Esophagus squamous epithelium (tissue), 5 donors: ENCODE results near the gene SLA2. TPM values are rescaled to one million over a fixed set of nuclear protein-coding genes. Genes with fewer than 3 reads are reported as not detected.
"Not testable (repeated sequence)": the region's sequence is repeated elsewhere in the genome, so short reads cannot be mapped to it uniquely, and the experiment has no call there.

Experiments used
- DNase-seq: peaks from one replicate; lab custom pipeline; 2025; lab: John Stamatoyannopoulos, UW
- H3K27ac ChIP-seq, 4 donors: fragments of 200-600 bp; sonication (generic); one replicate each; pipeline ENCODE4 v1.5.1; 2016 to 2019; ENCODE audit warnings: mild to moderate bottlenecking in 1 of 4
- H3K27me3 ChIP-seq, 4 donors: fragments of 200-600 bp; sonication (generic); 1 replicate in 3 of 4; 2 replicates in 1 of 4; pipeline versions ENCODE4 v1.5.1 to v1.6.0; 2017 to 2021; ENCODE audit warnings: antibody characterized with exemption in 1 of 4
- H3K36me3 ChIP-seq, 3 donors: fragments of 200-600 bp; sonication (generic); one replicate each; pipeline ENCODE4 v1.5.1; 2016 to 2019
- H3K4me1 ChIP-seq, 3 donors: fragments of 200-600 bp; sonication (generic); one replicate each; pipeline ENCODE4 v1.5.1; 2017 to 2019
- H3K4me3 ChIP-seq, 4 donors: fragments of 200-600 bp; sonication (generic); 1 replicate in 3 of 4; 2 replicates in 1 of 4; pipeline ENCODE4 v1.5.1; 2016 to 2019; ENCODE audit warnings: mild to moderate bottlenecking in 2 of 4, moderate library complexity in 1 of 4
- H3K9me3 ChIP-seq, 3 donors: fragments of 200-600 bp; sonication (generic); one replicate each; pipeline ENCODE4 v1.5.1; 2016 to 2019
- POLR2A ChIP-seq, 4 donors: fragments of 450-650 bp; IDR thresholded peaks; one replicate each; pipeline ENCODE4 v1.6.1; 2017; ENCODE audit warnings: antibody characterized with exemption in 4 of 4, mild to moderate bottlenecking in 4 of 4, moderate library complexity in 3 of 4
- whole genome bisulfite sequencing, 2 donors: methylation state at CpG; one replicate each; pipeline ENCODE4 v1.1.5; 2018; 5-methylcytosine and 5-hydroxymethylcytosine counted together
- intact Hi-C: fragments of 100-400 bp; cut with DNase I; formaldehyde crosslinking; loops from one replicate; pipeline ENCODE4 v1.15.0; 2022
- small RNA-seq, 4 donors: library from RNA; depleted of rRNA; stranded (forward); fragments of <200 nt; gene quantifications; one replicate each; pipeline ENCODE3, GENCODE V24; 2016
- total RNA-seq, 4 donors: library from RNA; depleted of rRNA; stranded (reverse); fragments of >200 nt; gene quantifications; one replicate each; pipeline ENCODE4 v1.1.0, GENCODE V29; 2016
- TF ChIP-seq, protein P1 (sequence below), 6 experiments: fragments of 450-650 bp in 4 of 6; fragments of 200-600 bp in 2 of 6; sonication (generic) in 2 of 6; IDR thresholded peaks; one replicate each; pipeline ENCODE4 v1.5.1; 2016 to 2019; ENCODE audit warnings: antibody characterized with exemption in 6 of 6, mild to moderate bottlenecking in 4 of 6, moderate library complexity in 4 of 6
- donor health status: DM: yes; HTN: yes; CAD: no.

The SLA2 gene
- total RNA-seq, 4 donors from 2014 or later: 0.11 to 1.9 (median 0.61) TPM; not detected in 1

DNA sequence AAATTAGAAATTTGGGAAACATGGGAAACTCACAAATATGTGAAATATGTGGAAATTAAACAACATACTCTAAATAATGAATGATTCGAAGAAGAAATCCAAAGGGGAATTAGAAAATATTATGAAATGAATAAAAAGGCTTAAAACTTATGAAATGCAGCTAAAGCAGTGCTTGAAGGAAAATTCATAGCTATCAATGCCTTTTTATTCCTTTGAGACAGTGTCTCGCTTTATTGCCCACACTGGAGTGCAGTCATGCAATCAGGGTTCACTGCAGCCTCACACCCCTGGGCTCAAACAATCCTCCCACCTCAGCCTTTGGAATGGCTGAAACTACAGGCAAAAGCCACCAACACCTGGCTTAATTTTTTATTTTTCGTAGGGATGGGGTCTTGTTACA is 80.5 kb downstream of the SLA2 start:
- TF ChIP-seq POLR2A (IDR thresholded peaks at IDR 0.05): no peak
- TF ChIP-seq, protein P1, sequence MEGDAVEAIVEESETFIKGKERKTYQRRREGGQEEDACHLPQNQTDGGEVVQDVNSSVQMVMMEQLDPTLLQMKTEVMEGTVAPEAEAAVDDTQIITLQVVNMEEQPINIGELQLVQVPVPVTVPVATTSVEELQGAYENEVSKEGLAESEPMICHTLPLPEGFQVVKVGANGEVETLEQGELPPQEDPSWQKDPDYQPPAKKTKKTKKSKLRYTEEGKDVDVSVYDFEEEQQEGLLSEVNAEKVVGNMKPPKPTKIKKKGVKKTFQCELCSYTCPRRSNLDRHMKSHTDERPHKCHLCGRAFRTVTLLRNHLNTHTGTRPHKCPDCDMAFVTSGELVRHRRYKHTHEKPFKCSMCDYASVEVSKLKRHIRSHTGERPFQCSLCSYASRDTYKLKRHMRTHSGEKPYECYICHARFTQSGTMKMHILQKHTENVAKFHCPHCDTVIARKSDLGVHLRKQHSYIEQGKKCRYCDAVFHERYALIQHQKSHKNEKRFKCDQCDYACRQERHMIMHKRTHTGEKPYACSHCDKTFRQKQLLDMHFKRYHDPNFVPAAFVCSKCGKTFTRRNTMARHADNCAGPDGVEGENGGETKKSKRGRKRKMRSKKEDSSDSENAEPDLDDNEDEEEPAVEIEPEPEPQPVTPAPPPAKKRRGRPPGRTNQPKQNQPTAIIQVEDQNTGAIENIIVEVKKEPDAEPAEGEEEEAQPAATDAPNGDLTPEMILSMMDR (IDR thresholded peaks at IDR 0.05): no peak
- 92% methylated on average over 3 of the region's 3 CpGs for WGBS, 2 donors

DNA sequence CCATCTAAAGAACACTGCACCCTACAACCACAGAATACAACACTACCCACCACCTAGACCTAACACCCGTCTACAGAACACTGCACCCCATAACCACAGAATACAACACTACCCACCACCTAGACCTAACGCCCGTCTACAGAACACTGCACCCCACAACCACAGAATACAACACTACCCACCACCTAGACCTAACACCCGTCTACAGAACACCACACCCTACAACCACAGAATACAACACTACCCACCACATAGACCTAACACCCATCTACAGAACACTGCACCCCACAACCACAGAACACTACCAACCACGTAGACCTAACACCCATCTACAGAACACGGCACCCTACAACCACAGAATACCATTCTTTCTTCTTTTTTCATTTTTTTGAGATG is 81.3 kb downstream of the SLA2 start:
- intact Hi-C loops: not testable (repeated sequence)

More for the DNA sequence above, 80.5 kb downstream of the SLA2 start:
- H3K9me3 ChIP-seq: peaks cover 0 to 12% (median 4%) of the 10 kb centered on the region in 3 donors
- H3K36me3 ChIP-seq: no peaks in the 10 kb centered on the region
- no peak for DNase-seq
- intact Hi-C loops: no loop called here
- H3K4me1 ChIP-seq: no peaks in the 10 kb centered on the region
- peaks cover 0 to 6% (median 0%) of the 10 kb centered on the region in 4 donors for H3K27me3 ChIP-seq
- H3K27ac ChIP-seq: no peak overlapping the region
- H3K4me3 ChIP-seq: no peak overlapping the region

DNA sequence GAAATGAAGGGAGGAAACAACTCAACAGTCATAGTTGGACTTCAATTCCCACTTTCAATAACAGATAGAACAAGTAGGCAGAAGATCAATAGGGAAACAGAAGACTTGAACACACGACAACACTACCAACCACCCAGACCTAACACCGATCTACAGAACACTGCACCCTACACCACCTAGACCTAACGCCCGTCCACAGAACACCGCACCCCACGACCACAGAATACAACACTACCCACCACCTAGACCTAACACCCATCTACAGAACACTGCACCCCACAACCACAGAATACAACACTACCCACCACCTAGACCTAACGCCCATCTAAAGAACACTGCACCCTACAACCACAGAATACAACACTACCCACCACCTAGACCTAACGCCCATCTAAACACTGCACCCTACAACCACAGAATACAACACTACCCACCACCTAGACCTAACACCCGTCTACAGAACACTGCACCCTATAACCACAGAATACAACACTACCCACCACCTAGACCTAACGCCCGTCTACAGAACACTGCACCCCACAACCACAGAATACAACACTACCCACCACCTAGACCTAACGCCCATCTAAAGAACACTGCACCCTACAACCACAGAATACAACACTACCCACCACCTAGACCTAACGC is 81.8 kb downstream of the SLA2 start:
- H3K27me3 ChIP-seq, DNase-seq, intact Hi-C loops, H3K27ac ChIP-seq, H3K36me3 ChIP-seq, H3K4me3 ChIP-seq, H3K4me1 ChIP-seq: not testable (repeated sequence)
- peaks cover 0 to 12% (median 4%) of the 10 kb centered on the region in 3 donors for H3K9me3 ChIP-seq
- WGBS, 2 donors: 80 to 91% methylated on average over 7 to 13 of the region's 13 CpGs

More for the DNA sequence above, 81.3 kb downstream of the SLA2 start:
- H3K27me3 ChIP-seq, H3K27ac ChIP-seq, H3K36me3 ChIP-seq, H3K4me3 ChIP-seq, H3K4me1 ChIP-seq, DNase-seq: not testable (repeated sequence)
- H3K9me3 ChIP-seq: peaks cover 0 to 12% (median 4%) of the 10 kb centered on the region in 3 donors
- 79 to 85% methylated on average over 6 of the region's 6 CpGs for whole genome bisulfite sequencing, 2 donors

DNA sequence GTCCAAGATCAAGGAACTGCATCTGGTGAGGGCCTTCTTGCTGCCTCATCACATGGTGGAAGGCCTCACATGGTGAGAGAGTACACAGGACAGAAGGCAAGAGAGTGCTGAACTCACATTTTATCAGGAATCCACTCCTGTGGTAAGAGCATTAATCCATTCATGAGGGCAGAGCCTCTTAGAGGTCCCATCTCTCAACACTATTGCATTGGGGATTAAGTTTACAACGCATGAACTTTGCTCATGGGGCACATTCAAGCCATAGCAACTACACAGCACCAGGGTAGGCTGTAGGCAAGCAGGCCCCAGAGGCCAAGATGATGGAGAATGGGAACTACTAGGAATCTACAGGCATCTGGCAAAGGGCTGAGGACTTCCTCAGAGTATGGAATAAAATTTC is 82.6 kb downstream of the SLA2 start:
- Histone ChIP-seq H3K4me3 (no peak overlapping the region), H3K9me3 (peaks cover 0 to 12% (median 4%) of the 10 kb centered on the region in 3 donors), H3K27me3 (peaks cover 0 to 6% (median 0%) of the 10 kb centered on the region in 4 donors), H3K27ac (no peak overlapping the region), H3K36me3 (no peaks in the 10 kb centered on the region), H3K4me1 (no peaks in the 10 kb centered on the region)
- DNase-seq: no peak
- TF ChIP-seq, protein P1 (IDR thresholded peaks at IDR 0.05): no peak
- no peak for TF ChIP-seq POLR2A (IDR thresholded peaks at IDR 0.05)
- intact Hi-C loops: no loop called here
- 70% methylated on average over 1 of the region's 1 CpG; no CpG with 5 or more reads in 1 of the 2 donors for WGBS, 2 donors

DNA sequence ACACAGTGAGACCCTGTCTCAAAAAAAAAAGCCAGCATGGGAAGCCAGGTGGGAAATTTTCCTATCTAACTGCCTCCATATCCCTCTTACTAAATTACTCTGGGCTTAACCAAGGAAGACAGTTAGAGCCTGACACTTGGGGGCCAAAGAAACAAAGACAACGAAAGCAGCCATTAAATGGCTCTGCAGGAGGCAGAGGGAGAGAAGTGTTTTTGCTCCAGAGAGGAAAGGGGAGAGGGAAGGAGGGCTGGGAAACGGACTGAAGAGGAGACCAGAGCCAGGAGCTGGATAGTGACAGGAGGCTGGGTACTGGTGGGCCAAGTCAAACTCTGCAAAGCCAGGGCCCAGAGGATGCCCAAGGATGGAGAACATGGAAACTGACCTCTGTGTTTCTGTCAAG is 83.3 kb downstream of the SLA2 start:
- Histone ChIP-seq H3K4me1 (no peaks in the 10 kb centered on the region), H3K9me3 (peaks cover 0 to 12% (median 4%) of the 10 kb centered on the region in 3 donors), H3K27ac (no peak overlapping the region), H3K27me3 (peaks cover 0 to 6% (median 0%) of the 10 kb centered on the region in 4 donors), H3K4me3 (no peak overlapping the region), H3K36me3 (no peaks in the 10 kb centered on the region)
- TF ChIP-seq POLR2A (IDR thresholded peaks at IDR 0.05): no peak
- TF ChIP-seq, protein P1 (IDR thresholded peaks at IDR 0.05): no peak
- WGBS, 2 donors: 78 to 81% methylated on average over 2 of the region's 2 CpGs
- intact Hi-C loops: no loop called here
- no peak for DNase-seq

Small RNA genes within 50 kb of the gene (small RNA-seq; reads per million reads assigned to genes)
- 0 reads per million in 4 donors for gene RF00019

Other genes starting within 250 kb of the SLA2 start
- 100 to 1,000 TPM in 1 of 4 donors, 10 to 100 TPM in 3; 10.7 to 313 (median 60.7) TPM for gene MYL9, start 104.7 kb downstream of the SLA2 start, total RNA-seq
- 10 to 100 TPM in 1 of 4 donors, 1 to 10 TPM in 3; 3.4 to 10.9 (median 7.1) TPM for gene TGIF2, start 72.6 kb downstream of the SLA2 start, total RNA-seq
- gene RAB5IF, start 40.4 kb downstream of the SLA2 start, total RNA-seq: 100 to 1,000 TPM; 203 to 373 (median 267) TPM
- 10 to 100 TPM; 13.9 to 23.5 (median 18.1) TPM for gene NDRG3, start 99.9 kb upstream of the SLA2 start, total RNA-seq
- gene DSN1, start 127.6 kb upstream of the SLA2 start, total RNA-seq: 10 to 100 TPM in 2 of 4 donors, 1 to 10 TPM in 2; 6.9 to 13.0 (median 9.7) TPM
- 1 to 10 TPM in 1 of 4 donors, under 1 TPM in 1, not detected in 2; 0.53 to 1.1 TPM for gene TLDC2, start 229.9 kb upstream of the SLA2 start, total RNA-seq